ENCODE results near the gene ABCA4. TPM values are rescaled to one million over a fixed set of nuclear protein-coding genes. Genes with fewer than 3 reads are reported as not detected.

ABCA4 gene
- total RNA-seq, 1 experiment from 2014 or later: 0.22 TPM

- ChIA-PET CTCF (no interaction called here), RAD21 (ENCODE audit: low non-redundant PET in 1 of 2, low total read pairs in 2 of 2, uncharacterized antibody in 2 of 2, unreplicated experiment in 2 of 2) (no interaction called here), POLR2A (no interaction called here)
- DNase-seq (ENCODE audit: low read depth, low spot score) (no peak), ATAC-seq (no peak)
- Histone ChIP-seq H3K9me3 (ENCODE audit: control insufficient read depth in 1 of 2, insufficient read depth in 1 of 2, low read depth in 1 of 2, low read length in 2 of 2) (no peaks in the 10 kb centered on the region), H3K9me2 (ENCODE audit: insufficient read depth) (no peaks in the 10 kb centered on the region), H3K9ac (ENCODE audit: low read length) (no peak overlapping the region), H3K36me3 (ENCODE audit: control insufficient read depth in 1 of 2, insufficient read depth in 2 of 2, low read length in 2 of 2) (no peaks in the 10 kb centered on the region), H3K4me1 (ENCODE audit: control insufficient read depth in 1 of 2, insufficient read depth in 2 of 2, low read length in 2 of 2) (peaks cover 0 to 9% of the 10 kb centered on the region in 2 experiments; a peak in 2 of 4 replicates), H3K4me2 (ENCODE audit: low read length) (no peak overlapping the region; the same call in 1 of the 2 replicates), H4K20me1 (ENCODE audit: insufficient read depth) (no peaks in the 10 kb centered on the region), H3K27me3 (ENCODE audit: insufficient read depth, low read length) (no peaks in the 10 kb centered on the region), H3K79me2 (ENCODE audit: insufficient read depth, low read length) (no peaks in the 10 kb centered on the region), H2AFZ (ENCODE audit: low read depth, low read length, poor library complexity, severe bottlenecking) (no peak overlapping the region), H3K27ac (ENCODE audit: low read depth, low read length) (no peak overlapping the region), H3K4me3 (replicated peaks in 1 of 2; ENCODE audit: low read depth in 1 of 2, low read length in 2 of 2) (no peak overlapping the region)
- BruUV-seq (replicated peaks): no TSS peak
- TF ChIP-seq ZNF274 (IDR thresholded peaks at IDR 0.05; ENCODE audit: low read depth, low read length): no peak
- no peak for TF ChIP-seq ZBTB33 (IDR thresholded peaks at IDR 0.05; ENCODE audit: extremely low read depth, insufficient replicate concordance, low read length)
- TF ChIP-seq CBX3 (IDR thresholded peaks at IDR 0.05; ENCODE audit: low read depth): no peak
- TF ChIP-seq ELF1 (IDR thresholded peaks at IDR 0.05; ENCODE audit: borderline replicate concordance, low read depth): no peak
- no peak for TF ChIP-seq JUND (IDR thresholded peaks at IDR 0.05)
- TF ChIP-seq POLR2A (IDR thresholded peaks at IDR 0.05; ENCODE audit: borderline replicate concordance, extremely low read depth, insufficient read depth, insufficient read length): no peak
- intact Hi-C loops (cut with micrococcal nuclease): no loop called here
These were observed 27.0 kb downstream of the ABCA4 start for GRCh38 chr1:94093996-94094395.

- H3K4me1 ChIP-seq (ENCODE audit: control insufficient read depth in 1 of 2, insufficient read depth in 2 of 2, low read length in 2 of 2): peaks cover 0 to 9% of the 10 kb centered on the region in 2 experiments; a peak in 2 of 4 replicates
- BruUV-seq (replicated peaks): no TSS peak
- ChIA-PET CTCF (no interaction called here), POLR2A (no interaction called here), RAD21 (ENCODE audit: low non-redundant PET in 1 of 2, low total read pairs in 2 of 2, uncharacterized antibody in 2 of 2, unreplicated experiment in 2 of 2) (no interaction called here)
- no peak overlapping the region for H2AFZ ChIP-seq (ENCODE audit: low read depth, low read length, poor library complexity, severe bottlenecking)
- H3K27ac ChIP-seq (ENCODE audit: low read depth, low read length): no peak overlapping the region
- H3K27me3 ChIP-seq (ENCODE audit: insufficient read depth, low read length): no peaks in the 10 kb centered on the region
- H3K79me2 ChIP-seq (ENCODE audit: insufficient read depth, low read length): no peaks in the 10 kb centered on the region
- intact Hi-C loops (cut with micrococcal nuclease): no loop called here
- no peak overlapping the region for H3K9ac ChIP-seq (ENCODE audit: low read length)
- no peaks in the 10 kb centered on the region for H3K9me3 ChIP-seq (ENCODE audit: control insufficient read depth in 1 of 2, insufficient read depth in 1 of 2, low read depth in 1 of 2, low read length in 2 of 2)
- ATAC-seq: no peak
- H4K20me1 ChIP-seq (ENCODE audit: insufficient read depth): no peaks in the 10 kb centered on the region
- no peaks in the 10 kb centered on the region for H3K9me2 ChIP-seq (ENCODE audit: insufficient read depth)
- H3K4me2 ChIP-seq (ENCODE audit: low read length): no peak overlapping the region
- no peaks in the 10 kb centered on the region for H3K36me3 ChIP-seq (ENCODE audit: control insufficient read depth in 1 of 2, insufficient read depth in 2 of 2, low read length in 2 of 2)
- no peak for DNase-seq (ENCODE audit: low read depth, low spot score)
- H3K4me3 ChIP-seq (replicated peaks in 1 of 2; ENCODE audit: low read depth in 1 of 2, low read length in 2 of 2): no peak overlapping the region
- TF ChIP-seq CEBPB (IDR thresholded peaks at IDR 0.05; ENCODE audit: low read depth) (no peak), ATF3 (IDR thresholded peaks at IDR 0.05) (no peak), CTCF (IDR thresholded peaks at IDR 0.05 in 2 of 3, conservative IDR thresholded peaks at IDR 0.05 in 1 of 3; ENCODE audit: borderline replicate concordance in 1 of 3, insufficient read depth in 1 of 3, low read depth in 2 of 3, low read length in 2 of 3) (no peak), RAD21 (IDR thresholded peaks at IDR 0.05; ENCODE audit: low read depth) (no peak), POLR2A (IDR thresholded peaks at IDR 0.05; ENCODE audit: borderline replicate concordance, extremely low read depth, insufficient read depth, insufficient read length) (no peak), REST (IDR thresholded peaks at IDR 0.05; ENCODE audit: low read depth) (no peak), CBX3 (IDR thresholded peaks at IDR 0.05; ENCODE audit: low read depth) (no peak), ZFX (IDR thresholded peaks at IDR 0.05) (no peak), POLR2AphosphoS5 (IDR thresholded peaks at IDR 0.05; ENCODE audit: low read depth, low read length) (no peak), SRF (IDR thresholded peaks at IDR 0.05; ENCODE audit: low read depth) (no peak)
These were observed 27.6 kb downstream of the ABCA4 start for GRCh38 chr1:94093396-94093795.
